Calu3 (cell line): ENCODE results near the gene DST. TPM values are rescaled to one million over a fixed set of nuclear protein-coding genes. Genes with fewer than 3 reads are reported as not detected.

ENCODE experiments used
- BruUV-seq: library from RNA; stranded (reverse); fragments of 400-500 nt; replicated peaks from 2 replicates; lab custom pipeline; 2021; lab: Mats Ljungman, UMichigan
- CTCF ChIA-PET: fragments of 300-600 bp; sonication (Branson Sonifier 250); formaldehyde crosslinking; loops from one replicate; lab custom pipeline; 2022; ENCODE audit warnings: antibody characterized with exemption; lab: Charles Lee
- DNase-seq: peaks from one replicate; pipeline ENCODE4 v3.0.0; 2022
- H3K27ac Mint-ChIP-seq: one replicate; pipeline ENCODE4 v1.8.0; 2022; ENCODE audit warnings: mixed read lengths; ENCODE audit not compliant: unreplicated experiment
- H3K27me3 Mint-ChIP-seq: one replicate; pipeline ENCODE4 v1.8.0; 2022; ENCODE audit warnings: mixed read lengths; ENCODE audit not compliant: unreplicated experiment
- H3K36me3 Mint-ChIP-seq: one replicate; pipeline ENCODE4 v1.8.0; 2022; ENCODE audit warnings: mild to moderate bottlenecking, moderate library complexity, mixed read lengths; ENCODE audit not compliant: insufficient read depth, unreplicated experiment
- H3K4me1 Mint-ChIP-seq: one replicate; pipeline ENCODE4 v1.8.0; 2022; ENCODE audit warnings: mild to moderate bottlenecking, low read depth, mixed read lengths; ENCODE audit not compliant: unreplicated experiment
- H3K4me3 Mint-ChIP-seq: one replicate; pipeline ENCODE4 v1.8.0; 2022; ENCODE audit warnings: mild to moderate bottlenecking, low read depth, moderate library complexity, mixed read lengths; ENCODE audit not compliant: unreplicated experiment
- H3K9me3 Mint-ChIP-seq: one replicate; pipeline ENCODE4 v1.8.0; 2022; ENCODE audit warnings: low read depth, mixed read lengths; ENCODE audit not compliant: unreplicated experiment
- intact Hi-C: fragments of 100-400 bp; cut with micrococcal nuclease; formaldehyde crosslinking; loops from one replicate; pipeline ENCODE4 v1.10.0; 2022; ENCODE audit not compliant: unreplicated experiment
- total RNA-seq: library from RNA; stranded (reverse); gene quantifications from 2 replicates; pipeline ENCODE4 v1.2.3, GENCODE V29; 2022
- TF ChIP-seq, protein P1 (sequence below): fragments of 200-600 bp; IDR thresholded peaks from one replicate; pipeline ENCODE4 v1.8.0; 2022; ENCODE audit warnings: antibody characterized with exemption; ENCODE audit not compliant: unreplicated experiment

Gene DST
- total RNA-seq, 1 experiment from 2014 or later: 212 TPM

DNA sequence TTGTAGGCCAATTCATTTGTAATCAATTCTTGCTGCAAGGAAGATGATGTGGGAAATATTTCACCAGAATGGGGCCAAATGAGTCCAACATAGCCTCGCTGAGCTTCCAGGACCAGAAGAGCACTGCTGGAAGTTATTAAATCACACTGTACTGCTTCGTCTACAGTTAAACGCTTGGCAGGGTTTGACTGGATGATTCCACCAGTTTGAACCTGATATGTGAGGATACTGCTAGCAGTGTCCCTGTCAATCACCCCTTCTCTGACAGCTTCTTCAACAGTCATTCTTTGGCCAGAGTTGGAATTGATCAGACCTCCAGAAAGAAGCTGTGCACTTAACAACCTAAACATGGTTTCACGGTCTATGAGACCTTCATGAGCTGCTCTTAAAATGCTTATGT, 34.4 kb downstream of the DST start:
- intact Hi-C loops: no loop called here
- no peaks in the 10 kb centered on the region for H3K9me3 Mint-ChIP-seq
- H3K27me3 Mint-ChIP-seq: no peaks in the 10 kb centered on the region
- CTCF ChIA-PET: no interaction called here
- no peak for DNase-seq
- peaks cover 11% of the 10 kb centered on the region for H3K36me3 Mint-ChIP-seq
- BruUV-seq: no TSS peak
- TF ChIP-seq, protein P1, sequence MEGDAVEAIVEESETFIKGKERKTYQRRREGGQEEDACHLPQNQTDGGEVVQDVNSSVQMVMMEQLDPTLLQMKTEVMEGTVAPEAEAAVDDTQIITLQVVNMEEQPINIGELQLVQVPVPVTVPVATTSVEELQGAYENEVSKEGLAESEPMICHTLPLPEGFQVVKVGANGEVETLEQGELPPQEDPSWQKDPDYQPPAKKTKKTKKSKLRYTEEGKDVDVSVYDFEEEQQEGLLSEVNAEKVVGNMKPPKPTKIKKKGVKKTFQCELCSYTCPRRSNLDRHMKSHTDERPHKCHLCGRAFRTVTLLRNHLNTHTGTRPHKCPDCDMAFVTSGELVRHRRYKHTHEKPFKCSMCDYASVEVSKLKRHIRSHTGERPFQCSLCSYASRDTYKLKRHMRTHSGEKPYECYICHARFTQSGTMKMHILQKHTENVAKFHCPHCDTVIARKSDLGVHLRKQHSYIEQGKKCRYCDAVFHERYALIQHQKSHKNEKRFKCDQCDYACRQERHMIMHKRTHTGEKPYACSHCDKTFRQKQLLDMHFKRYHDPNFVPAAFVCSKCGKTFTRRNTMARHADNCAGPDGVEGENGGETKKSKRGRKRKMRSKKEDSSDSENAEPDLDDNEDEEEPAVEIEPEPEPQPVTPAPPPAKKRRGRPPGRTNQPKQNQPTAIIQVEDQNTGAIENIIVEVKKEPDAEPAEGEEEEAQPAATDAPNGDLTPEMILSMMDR: no peak
- no peak overlapping the region for H3K27ac Mint-ChIP-seq
- H3K4me1 Mint-ChIP-seq: no peaks in the 10 kb centered on the region
- H3K4me3 Mint-ChIP-seq: no peak overlapping the region

DNA sequence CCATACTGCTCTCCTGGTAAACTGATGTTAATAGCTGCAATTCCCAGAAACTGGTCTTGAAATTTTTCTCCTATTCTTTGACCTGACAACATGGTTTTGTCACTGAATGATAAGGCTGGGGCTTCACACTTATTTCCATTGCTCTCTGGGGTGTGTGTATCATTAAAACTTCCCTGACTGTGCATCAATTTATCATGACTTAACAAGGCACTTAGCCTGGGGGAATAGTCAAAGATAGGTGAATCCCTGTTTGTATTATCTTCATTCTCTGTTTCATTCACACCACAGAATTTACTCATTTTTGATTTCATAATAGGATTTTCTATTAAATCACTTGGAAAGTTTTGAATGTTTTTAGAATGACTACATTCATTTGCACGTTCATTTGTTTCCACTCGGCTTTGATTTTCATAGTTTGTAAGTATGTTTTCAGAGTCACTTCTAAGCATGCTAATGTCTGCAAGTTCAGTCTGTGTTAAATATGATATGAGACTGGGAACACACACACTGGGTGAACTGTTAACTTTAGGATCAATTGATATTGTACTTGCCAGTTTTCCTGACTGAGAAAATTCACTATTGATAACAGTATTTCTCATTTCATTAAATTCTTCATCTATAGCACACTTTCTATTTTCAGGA, 35.5 kb downstream of the DST start:
- peaks cover 18% of the 10 kb centered on the region for H3K36me3 Mint-ChIP-seq
- no peak overlapping the region for H3K4me3 Mint-ChIP-seq
- TF ChIP-seq, protein P1: no peak
- no TSS peak for BruUV-seq
- no peak for DNase-seq
- no peak overlapping the region for H3K27ac Mint-ChIP-seq
- H3K27me3 Mint-ChIP-seq: no peaks in the 10 kb centered on the region
- CTCF ChIA-PET: no interaction called here
- H3K4me1 Mint-ChIP-seq: no peaks in the 10 kb centered on the region
- H3K9me3 Mint-ChIP-seq: no peaks in the 10 kb centered on the region
- intact Hi-C loops: no loop called here

DNA sequence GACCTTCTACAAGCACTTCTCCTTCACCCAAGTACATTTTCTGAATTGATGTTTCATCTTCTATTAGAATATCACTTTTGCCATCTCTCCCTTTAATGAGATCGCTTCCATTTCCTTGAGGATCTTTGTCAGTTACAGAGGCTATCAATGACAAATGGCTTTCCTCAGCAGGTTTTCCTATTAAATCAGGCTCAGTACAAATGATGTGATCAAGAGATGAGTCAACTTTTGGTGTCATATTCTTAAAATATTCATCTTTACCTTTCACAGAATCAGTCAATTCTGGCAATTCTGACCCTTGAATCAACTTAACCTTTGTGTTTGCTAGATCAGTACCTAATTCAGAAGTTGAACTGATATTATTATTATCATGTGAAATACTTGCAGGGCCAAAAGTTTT, 37.3 kb downstream of the DST start:
- H3K36me3 Mint-ChIP-seq: peaks cover 18% of the 10 kb centered on the region
- H3K27ac Mint-ChIP-seq: no peak overlapping the region
- H3K4me1 Mint-ChIP-seq: no peaks in the 10 kb centered on the region
- no TSS peak for BruUV-seq
- DNase-seq: no peak
- CTCF ChIA-PET: no interaction called here
- H3K27me3 Mint-ChIP-seq: no peaks in the 10 kb centered on the region
- intact Hi-C loops: no loop called here
- TF ChIP-seq, protein P1: no peak
- no peak overlapping the region for H3K4me3 Mint-ChIP-seq
- H3K9me3 Mint-ChIP-seq: no peaks in the 10 kb centered on the region

DNA sequence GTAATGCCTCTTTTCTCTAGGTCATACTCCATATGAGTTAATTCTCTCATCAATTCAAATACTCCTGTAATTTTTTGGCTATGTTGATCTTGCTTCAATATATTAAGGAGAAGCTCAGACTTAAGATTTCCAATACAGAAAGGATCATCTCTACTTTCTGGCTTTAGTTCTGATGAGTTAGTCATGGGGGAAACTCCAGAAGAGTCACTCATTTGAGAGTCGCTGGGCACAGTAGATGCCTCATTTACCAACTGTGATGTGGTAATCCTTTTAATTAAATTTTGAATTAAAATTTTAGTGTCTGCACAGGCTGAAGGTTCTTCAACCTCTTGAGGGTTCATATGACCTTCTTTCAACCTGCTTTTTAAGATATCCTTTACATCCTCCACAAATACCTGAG, 38.5 kb downstream of the DST start:
- Mint-ChIP-seq H3K4me1 (no peaks in the 10 kb centered on the region), H3K27me3 (no peaks in the 10 kb centered on the region), H3K36me3 (peaks cover 28% of the 10 kb centered on the region), H3K27ac (no peak overlapping the region), H3K9me3 (no peaks in the 10 kb centered on the region), H3K4me3 (no peak overlapping the region)
- TF ChIP-seq, protein P1: no peak
- CTCF ChIA-PET: interaction anchor here (0.5 kb wide), 1 partner anchor 22 kb away, joined by 4 read pairs; no protein-coding TSS in a partner anchor
- intact Hi-C loops: no loop called here
- BruUV-seq: no TSS peak
- no peak for DNase-seq
